Measurements from ENCODE around the gene ADAMTS17.

Gene ADAMTS17

GRCh38 chr15:100037901-100038300 lies 303.9 kb downstream of the ADAMTS17 start:
- no peak overlapping the region for H3K4me3 ChIP-seq (ENCODE audit: low read depth, low read length)
- TF ChIP-seq CTCF (IDR thresholded peaks at IDR 0.05; ENCODE audit: low read depth, low read length), result no peak

GRCh38 chr15:100036015-100036414 lies 305.8 kb downstream of the ADAMTS17 start:
- no peak overlapping the region for H3K4me3 ChIP-seq (ENCODE audit: low read depth, low read length)
- TF ChIP-seq CTCF (IDR thresholded peaks at IDR 0.05; ENCODE audit: low read depth, low read length), result no peak

DNA sequence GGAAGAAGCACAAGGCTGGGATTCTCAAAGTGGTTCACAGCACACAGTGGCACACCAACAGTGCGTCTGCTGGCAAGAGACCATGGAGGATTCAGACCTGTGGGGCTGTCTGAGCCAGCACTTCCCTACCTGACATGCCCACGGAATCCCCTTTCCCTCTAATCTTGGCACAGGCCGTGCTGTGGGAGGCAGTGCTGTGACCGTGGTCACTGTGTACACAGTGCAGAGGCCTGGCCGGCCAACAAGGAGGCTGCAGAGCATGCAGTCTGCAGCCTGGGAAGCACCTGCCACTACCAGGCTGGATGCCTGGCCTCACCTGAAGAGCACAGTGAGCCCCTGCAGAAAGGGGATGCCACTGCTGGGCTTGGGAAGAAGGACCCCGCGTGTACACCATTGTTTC lies 307.6 kb downstream of the ADAMTS17 start:
- no peak overlapping the region for H3K4me3 ChIP-seq (ENCODE audit: low read depth, low read length)
- TF ChIP-seq CTCF (IDR thresholded peaks at IDR 0.05; ENCODE audit: low read depth, low read length), result no peak

DNA sequence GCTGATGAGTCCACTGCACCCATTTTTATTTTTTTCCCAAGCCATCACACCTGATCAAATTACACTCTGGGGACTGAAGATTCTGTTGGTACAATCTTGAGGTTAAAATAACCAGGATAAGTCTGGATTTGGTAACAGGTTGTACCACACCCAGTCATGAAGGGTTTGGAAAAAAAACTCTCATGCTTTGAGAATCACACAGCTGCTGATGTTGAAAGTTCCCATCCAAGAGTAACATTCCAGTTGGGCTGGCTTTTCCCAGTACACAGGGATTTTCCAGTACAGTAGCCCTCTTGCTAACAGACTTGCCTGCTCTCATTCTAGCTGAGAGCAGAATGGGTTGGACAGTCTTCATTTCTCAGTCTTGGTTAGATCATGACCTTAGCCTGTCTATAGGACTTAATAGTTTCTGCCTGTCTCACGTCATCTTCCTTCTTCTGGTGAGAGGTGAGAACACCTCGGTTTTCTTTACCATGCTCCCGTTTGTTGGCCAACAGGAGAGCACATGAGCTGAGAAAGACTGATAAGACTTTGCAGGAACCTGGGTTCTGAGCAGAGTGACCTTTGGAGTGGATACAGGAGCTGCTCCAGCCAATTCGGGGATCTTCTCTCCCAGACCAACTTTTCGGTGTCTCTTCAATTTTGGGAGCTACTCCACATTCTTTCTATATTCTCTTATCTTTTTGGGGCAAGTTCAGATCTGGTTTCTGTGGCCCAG lies 308.5 kb downstream of the ADAMTS17 start:
- TF ChIP-seq CTCF (IDR thresholded peaks at IDR 0.05; ENCODE audit: low read depth, low read length), result no peak
- H3K4me3 ChIP-seq (ENCODE audit: low read depth, low read length), result no peak overlapping the region

GRCh38 chr15:100032358-100033085 lies 309.3 kb downstream of the ADAMTS17 start:
- no peak for TF ChIP-seq CTCF (IDR thresholded peaks at IDR 0.05; ENCODE audit: low read depth, low read length)
- no peak overlapping the region for H3K4me3 ChIP-seq (ENCODE audit: low read depth, low read length)

DNA sequence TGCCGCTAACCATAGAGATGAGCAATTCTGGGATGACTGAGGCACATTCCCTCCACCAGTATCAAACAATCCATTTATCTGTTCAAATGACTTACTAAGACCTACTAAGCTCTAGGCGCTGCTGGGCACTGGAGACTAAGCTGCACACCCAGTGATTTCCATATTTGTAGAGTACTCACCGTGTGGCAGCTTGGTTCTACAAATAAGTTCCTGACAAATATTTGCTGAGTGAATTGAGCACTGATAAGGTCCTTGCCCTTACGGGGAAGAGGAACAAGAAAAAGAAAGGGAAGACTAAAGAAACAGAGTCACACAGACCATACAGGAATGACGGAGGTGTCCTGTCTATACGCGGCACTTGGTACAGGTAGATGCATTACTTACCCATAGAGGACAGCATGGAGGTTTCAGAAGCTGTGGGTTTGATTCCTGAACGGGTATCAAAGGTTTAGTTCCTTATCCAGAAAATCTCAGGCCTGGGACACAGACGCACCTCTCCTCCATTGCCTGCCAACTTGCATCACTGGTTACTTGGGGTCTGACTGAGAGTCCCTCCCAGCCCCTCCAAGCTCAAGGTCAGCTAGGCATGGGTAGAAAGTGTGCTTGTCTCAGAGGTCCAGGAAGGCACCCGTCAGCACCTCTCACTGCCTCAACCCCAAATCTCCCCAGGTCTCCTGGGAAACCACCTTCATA lies 310.0 kb downstream of the ADAMTS17 start:
- H3K4me3 ChIP-seq (ENCODE audit: low read depth, low read length), result no peak overlapping the region
- TF ChIP-seq CTCF (IDR thresholded peaks at IDR 0.05; ENCODE audit: low read depth, low read length), result no peak
